Measurements from ENCODE around the gene PDSS2. TPM values are rescaled to one million over a fixed set of nuclear protein-coding genes. Genes with fewer than 3 reads are reported as not detected.
"Not testable (repeated sequence)": the region's sequence is repeated elsewhere in the genome, so short reads cannot be mapped to it uniquely, and the experiment has no call there.

Gene PDSS2
- total RNA-seq, 1 experiment from 2014 or later: 17.8 TPM

- no peaks in the 10 kb centered on the region for H4K20me1 ChIP-seq (ENCODE audit: insufficient read depth)
- CTCF ChIA-PET: no interaction called here
- no peak overlapping the region for H2AFZ ChIP-seq
- H3K4me2 ChIP-seq: no peak overlapping the region
- H3K79me2 ChIP-seq (ENCODE audit: low read depth): no peaks in the 10 kb centered on the region
- no peak overlapping the region for H3K27ac ChIP-seq
- no peak for DNase-seq
- POLR2A ChIA-PET (ENCODE audit: unreplicated experiment): no interaction called here
- H3K9me3 ChIP-seq (ENCODE audit: insufficient read depth, low read depth): no peaks in the 10 kb centered on the region
- no peaks in the 10 kb centered on the region for H3F3A ChIP-seq (ENCODE audit: insufficient read depth, low read depth)
- intact Hi-C loops (cut with micrococcal nuclease; ENCODE audit: unreplicated experiment): no loop called here
- no peaks in the 10 kb centered on the region for H3K4me1 ChIP-seq (replicated peaks; ENCODE audit: insufficient read depth)
- no peak for TF ChIP-seq EZH2 (IDR thresholded peaks at IDR 0.05; ENCODE audit: low read depth)
- TF ChIP-seq, protein P1, sequence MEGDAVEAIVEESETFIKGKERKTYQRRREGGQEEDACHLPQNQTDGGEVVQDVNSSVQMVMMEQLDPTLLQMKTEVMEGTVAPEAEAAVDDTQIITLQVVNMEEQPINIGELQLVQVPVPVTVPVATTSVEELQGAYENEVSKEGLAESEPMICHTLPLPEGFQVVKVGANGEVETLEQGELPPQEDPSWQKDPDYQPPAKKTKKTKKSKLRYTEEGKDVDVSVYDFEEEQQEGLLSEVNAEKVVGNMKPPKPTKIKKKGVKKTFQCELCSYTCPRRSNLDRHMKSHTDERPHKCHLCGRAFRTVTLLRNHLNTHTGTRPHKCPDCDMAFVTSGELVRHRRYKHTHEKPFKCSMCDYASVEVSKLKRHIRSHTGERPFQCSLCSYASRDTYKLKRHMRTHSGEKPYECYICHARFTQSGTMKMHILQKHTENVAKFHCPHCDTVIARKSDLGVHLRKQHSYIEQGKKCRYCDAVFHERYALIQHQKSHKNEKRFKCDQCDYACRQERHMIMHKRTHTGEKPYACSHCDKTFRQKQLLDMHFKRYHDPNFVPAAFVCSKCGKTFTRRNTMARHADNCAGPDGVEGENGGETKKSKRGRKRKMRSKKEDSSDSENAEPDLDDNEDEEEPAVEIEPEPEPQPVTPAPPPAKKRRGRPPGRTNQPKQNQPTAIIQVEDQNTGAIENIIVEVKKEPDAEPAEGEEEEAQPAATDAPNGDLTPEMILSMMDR (conservative IDR thresholded peaks at IDR 0.05): no peak
- H3K9me2 ChIP-seq (ENCODE audit: insufficient read depth): no peaks in the 10 kb centered on the region
- no peaks in the 10 kb centered on the region for H3K27me3 ChIP-seq (ENCODE audit: insufficient read depth, low read depth)
- no peak overlapping the region for H3K4me3 ChIP-seq
- BruUV-seq (replicated peaks): no TSS peak
- no peaks in the 10 kb centered on the region for H3K36me3 ChIP-seq (ENCODE audit: low read depth)
Observed at GRCh38 chr6:107479089-107479690, 19.8 kb upstream of the PDSS2 start.

DNA sequence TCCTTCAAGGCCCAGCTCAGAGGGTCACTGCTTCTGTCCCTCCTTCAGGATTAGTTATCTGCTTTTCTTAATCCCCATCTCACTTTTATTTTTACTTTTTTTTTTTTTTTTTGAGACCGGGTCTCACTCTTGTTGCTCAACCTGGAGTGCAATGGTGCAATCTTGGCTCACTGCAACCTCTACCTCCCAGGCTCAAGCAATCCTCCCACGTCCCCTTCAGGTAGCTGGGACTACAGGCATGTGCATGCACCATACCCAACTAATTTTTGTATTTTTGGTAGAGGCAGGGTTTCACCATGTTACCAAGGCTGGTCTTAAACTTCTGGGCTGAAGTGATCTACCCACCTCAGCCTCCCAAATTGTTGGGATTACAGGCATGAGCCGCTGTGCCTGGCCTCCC, 16.5 kb upstream of the PDSS2 start:
- H3K9me2 ChIP-seq (ENCODE audit: insufficient read depth); DNase-seq; H2AFZ ChIP-seq; POLR2A ChIA-PET (ENCODE audit: unreplicated experiment); H4K20me1 ChIP-seq (ENCODE audit: insufficient read depth); H3K4me2 ChIP-seq; CTCF ChIA-PET; H3K27ac ChIP-seq; H3K27me3 ChIP-seq (ENCODE audit: insufficient read depth, low read depth); H3F3A ChIP-seq (ENCODE audit: insufficient read depth, low read depth); BruUV-seq (replicated peaks); H3K4me3 ChIP-seq; intact Hi-C loops (cut with micrococcal nuclease; ENCODE audit: unreplicated experiment); H3K4me1 ChIP-seq (replicated peaks; ENCODE audit: insufficient read depth); H3K9me3 ChIP-seq (ENCODE audit: insufficient read depth, low read depth); H3K79me2 ChIP-seq (ENCODE audit: low read depth); H3K36me3 ChIP-seq (ENCODE audit: low read depth): not testable (repeated sequence)

- BruUV-seq (replicated peaks); H2AFZ ChIP-seq; H3K27ac ChIP-seq; H3F3A ChIP-seq (ENCODE audit: insufficient read depth, low read depth); H3K9me3 ChIP-seq (ENCODE audit: insufficient read depth, low read depth); H3K36me3 ChIP-seq (ENCODE audit: low read depth); POLR2A ChIA-PET (ENCODE audit: unreplicated experiment); H3K79me2 ChIP-seq (ENCODE audit: low read depth); H3K4me3 ChIP-seq; CTCF ChIA-PET; H3K9me2 ChIP-seq (ENCODE audit: insufficient read depth); H3K4me1 ChIP-seq (replicated peaks; ENCODE audit: insufficient read depth); H3K27me3 ChIP-seq (ENCODE audit: insufficient read depth, low read depth); DNase-seq; intact Hi-C loops (cut with micrococcal nuclease; ENCODE audit: unreplicated experiment); H4K20me1 ChIP-seq (ENCODE audit: insufficient read depth); H3K4me2 ChIP-seq: not testable (repeated sequence)
Observed at GRCh38 chr6:107475360-107475759, 16.0 kb upstream of the PDSS2 start.

GRCh38 chr6:107473660-107474059, 14.3 kb upstream of the PDSS2 start:
- Histone ChIP-seq H3K36me3 (ENCODE audit: low read depth) (no peaks in the 10 kb centered on the region), H3K79me2 (ENCODE audit: low read depth) (no peaks in the 10 kb centered on the region), H3K9me3 (ENCODE audit: insufficient read depth, low read depth) (no peaks in the 10 kb centered on the region; the same call in 1 of the 2 replicates), H3K27me3 (ENCODE audit: insufficient read depth, low read depth) (no peaks in the 10 kb centered on the region), H3K4me3 (no peak overlapping the region), H3K9me2 (ENCODE audit: insufficient read depth) (no peaks in the 10 kb centered on the region), H3K4me1 (replicated peaks; ENCODE audit: insufficient read depth) (no peaks in the 10 kb centered on the region), H3K4me2 (no peak overlapping the region), H2AFZ (no peak overlapping the region), H4K20me1 (ENCODE audit: insufficient read depth) (no peaks in the 10 kb centered on the region), H3F3A (ENCODE audit: insufficient read depth, low read depth) (no peaks in the 10 kb centered on the region), H3K27ac (no peak overlapping the region)
- intact Hi-C loops (cut with micrococcal nuclease; ENCODE audit: unreplicated experiment): no loop called here
- TF ChIP-seq EZH2 (IDR thresholded peaks at IDR 0.05; ENCODE audit: low read depth): no peak
- TF ChIP-seq, protein P1 (conservative IDR thresholded peaks at IDR 0.05): no peak
- DNase-seq: no peak
- BruUV-seq (replicated peaks): no TSS peak
- POLR2A ChIA-PET (ENCODE audit: unreplicated experiment): no interaction called here
- CTCF ChIA-PET: no interaction called here
